Liver (tissue), 9 donors: ENCODE data around the gene TRHDE. TPM values are rescaled to one million over a fixed set of nuclear protein-coding genes. Genes with fewer than 3 reads are reported as not detected.

ENCODE experiments used
- DNase-seq: peaks from one replicate; pipeline ENCODE4 v3.0.0-alpha.2; 2017; ENCODE audit warnings: low spot score
- H3K27ac ChIP-seq, 2 donors: one replicate each; pipeline ENCODE4 v1.7.0; 2013; ENCODE audit warnings: inconsistent platforms in 2 of 2, low read length in 2 of 2, control low read depth in 1 of 2, low read depth in 1 of 2, mild to moderate bottlenecking in 1 of 2
- H3K27me3 ChIP-seq, 4 donors: one replicate each; pipeline versions ENCODE4 v1.6.1 to v1.7.0; 2013; ENCODE audit warnings: low read length in 3 of 4, inconsistent platforms in 1 of 4, mild to moderate bottlenecking in 1 of 4, moderate library complexity in 1 of 4; ENCODE audit not compliant: control insufficient read depth in 4 of 4, insufficient read depth in 4 of 4
- H3K36me3 ChIP-seq, 4 donors: one replicate each; pipeline versions ENCODE4 v1.6.1 to v1.7.0; 2013; ENCODE audit warnings: low read length in 3 of 4, mild to moderate bottlenecking in 3 of 4, low read depth in 1 of 4, moderate library complexity in 1 of 4; ENCODE audit not compliant: control insufficient read depth in 4 of 4, insufficient read depth in 3 of 4
- H3K4me1 ChIP-seq, 4 donors: one replicate each; pipeline versions ENCODE4 v1.6.1 to v1.7.0; 2013; ENCODE audit warnings: low read length in 3 of 4, mild to moderate bottlenecking in 3 of 4, moderate library complexity in 1 of 4; ENCODE audit not compliant: control insufficient read depth in 4 of 4, insufficient read depth in 4 of 4
- H3K4me3 ChIP-seq, 3 donors: one replicate each; pipeline versions ENCODE4 v1.6.1 to v1.7.0; 2013; ENCODE audit warnings: low read length in 3 of 3, control low read depth in 1 of 3, low read depth in 1 of 3, mild to moderate bottlenecking in 1 of 3
- H3K9ac ChIP-seq, 2 donors: one replicate each; pipeline ENCODE4 v1.7.0; 2013; ENCODE audit warnings: low read length in 2 of 2, mild to moderate bottlenecking in 2 of 2, moderate library complexity in 2 of 2, control low read depth in 1 of 2, low read depth in 1 of 2
- H3K9me3 ChIP-seq, 4 donors: one replicate each; pipeline versions ENCODE4 v1.6.1 to v1.7.0; 2013; ENCODE audit warnings: low read length in 3 of 4; ENCODE audit not compliant: control insufficient read depth in 4 of 4
- ATF3 ChIP-seq: IDR thresholded peaks from 2 replicates; pipeline ENCODE4 v1.6.1; 2016; ENCODE audit warnings: antibody characterized with exemption
- CTCF ChIP-seq: fragments of 150-350 bp; IDR thresholded peaks from 2 replicates; pipeline ENCODE4 v1.5.1; 2017; ENCODE audit warnings: improper control_type of control experiment, low read depth, low read length; ENCODE audit not compliant: missing input control
- EGR1 ChIP-seq, 2 donors: IDR thresholded peaks; 2 replicates each; pipeline ENCODE4 v1.6.1; 2016 to 2018; ENCODE audit warnings: antibody characterized with exemption in 2 of 2, low read depth in 2 of 2
- FOXA1 ChIP-seq: IDR thresholded peaks from 2 replicates; pipeline ENCODE4 v1.6.1; 2016; ENCODE audit warnings: antibody characterized with exemption
- FOXA2 ChIP-seq: IDR thresholded peaks from 2 replicates; pipeline ENCODE4 v1.6.1; 2016; ENCODE audit warnings: antibody characterized with exemption
- GABPA ChIP-seq, 2 donors: IDR thresholded peaks in 1 of 2; conservative IDR thresholded peaks in 1 of 2; 2 replicates each; pipeline ENCODE4 v1.6.1; 2016; ENCODE audit warnings: antibody characterized with exemption in 2 of 2, mild to moderate bottlenecking in 1 of 2, moderate library complexity in 1 of 2
- HNF4A ChIP-seq, 2 donors: conservative IDR thresholded peaks; 2 replicates each; pipeline ENCODE4 v1.6.1; 2016; ENCODE audit warnings: antibody characterized with exemption in 2 of 2, mild to moderate bottlenecking in 2 of 2
- HNF4G ChIP-seq: IDR thresholded peaks from 2 replicates; pipeline ENCODE4 v1.6.1; 2016; ENCODE audit warnings: antibody characterized with exemption
- JUND ChIP-seq, 2 donors: IDR thresholded peaks; 2 replicates each; pipeline ENCODE4 v1.6.1; 2016; ENCODE audit warnings: antibody characterized with exemption in 2 of 2
- MAX ChIP-seq: IDR thresholded peaks from 2 replicates; pipeline ENCODE4 v1.6.1; 2016; ENCODE audit warnings: antibody characterized with exemption
- NR2F2 ChIP-seq: IDR thresholded peaks from 2 replicates; pipeline ENCODE4 v1.6.1; 2016; ENCODE audit warnings: antibody characterized with exemption
- RAD21 ChIP-seq, 2 donors: IDR thresholded peaks; 2 replicates each; pipeline ENCODE4 v1.6.1; 2016; ENCODE audit warnings: antibody characterized with exemption in 2 of 2, mild to moderate bottlenecking in 2 of 2
- REST ChIP-seq: IDR thresholded peaks from 2 replicates; pipeline ENCODE4 v1.6.1; 2016; ENCODE audit warnings: antibody characterized with exemption, mild to moderate bottlenecking
- RXRA ChIP-seq, 2 donors: IDR thresholded peaks; 2 replicates each; pipeline ENCODE4 v1.6.1; 2017 to 2018; ENCODE audit warnings: antibody characterized with exemption in 2 of 2, mild to moderate bottlenecking in 1 of 2
- SP1 ChIP-seq: IDR thresholded peaks from 2 replicates; pipeline ENCODE4 v1.6.1; 2018; ENCODE audit warnings: antibody characterized with exemption, mild to moderate bottlenecking
- TAF1 ChIP-seq: conservative IDR thresholded peaks from 2 replicates; pipeline ENCODE4 v1.6.1; 2016; ENCODE audit warnings: antibody characterized with exemption, mild to moderate bottlenecking
- YY1 ChIP-seq: IDR thresholded peaks from 2 replicates; pipeline ENCODE4 v1.6.1; 2016; ENCODE audit warnings: antibody characterized with exemption, mild to moderate bottlenecking
- ZBTB33 ChIP-seq: IDR thresholded peaks from 2 replicates; pipeline ENCODE4 v1.6.1; 2016; ENCODE audit warnings: antibody characterized with exemption
- WGBS: extraction: QIAGEN DNeasy Blood & Tissue Kit; methylation state at CpG from one replicate; pipeline ENCODE4 v1.1.7; 2013; 5-methylcytosine and 5-hydroxymethylcytosine counted together
- polyA plus RNA-seq, 2 donors: library from polyadenylated mRNA; stranded (reverse) in 1 of 2; unstranded in 1 of 2; fragments of 200-250 nt in 1 of 2; fragments of >200 nt in 1 of 2; fragmentation: Nextera tagmentation in 1 of 2; extraction: Ambion mirVana in 1 of 2; gene quantifications; one replicate each; pipeline versions ENCODE4 v1.2.1 to v1.2.3, GENCODE V29; 2013 to 2015
- total RNA-seq, 2 donors: library from RNA; depleted of rRNA; stranded (reverse); fragments of >200 nt; gene quantifications; one replicate each; pipeline ENCODE4 v1.2.3, GENCODE V29; 2014
- donor health status: healthy.
- donor health status: healthy.
- donor health status: healthy.
- donor health status: healthy.
- donor health status: healthy.

Gene TRHDE
- total and polyA plus RNA-seq, 4 donors: 0.05 to 0.17 (median 0.14) TPM; not detected in 1

- Histone ChIP-seq H3K36me3 (no peaks in the 10 kb centered on the region), H3K4me3 (no peak overlapping the region), H3K4me1 (peaks cover 2 to 16% (median 6%) of the 10 kb centered on the region in 4 donors), H3K9ac (no peak overlapping the region), H3K27me3 (no peaks in the 10 kb centered on the region), H3K9me3 (no peaks in the 10 kb centered on the region), H3K27ac (no peak overlapping the region)
- 88% methylated on average over 1 of the region's 1 CpG for whole genome bisulfite sequencing
- TF ChIP-seq ZBTB33 (no peak), SP1 (no peak), HNF4A (conservative IDR thresholded peaks at IDR 0.05) (no peak), MAX (no peak), FOXA1 (no peak), GABPA (IDR thresholded peaks at IDR 0.05 in 1 of 2, conservative IDR thresholded peaks at IDR 0.05 in 1 of 2) (no peak), REST (no peak), FOXA2 (no peak), CTCF (no peak), JUND (IDR thresholded peaks at IDR 0.05) (no peak), EGR1 (IDR thresholded peaks at IDR 0.05; ENCODE audit: low read depth in 2 of 2) (no peak), HNF4G (no peak), NR2F2 (no peak), YY1 (no peak), RXRA (IDR thresholded peaks at IDR 0.05) (no peak), RAD21 (IDR thresholded peaks at IDR 0.05) (no peak), ATF3 (no peak), TAF1 (no peak)
- no peak for DNase-seq
Observed at GRCh38 chr12:72676556-72676955, 404.4 kb downstream of the TRHDE start.
